CD8-positive, alpha-beta memory T cell (primary cell): Measurements from ENCODE around the gene MAPK8IP1. TPM values are rescaled to one million over a fixed set of nuclear protein-coding genes. Genes with fewer than 3 reads are reported as not detected.

Experiments used
- CTCF ChIA-PET: fragments of 350-600 bp; sonication (Branson Sonifier 250); formaldehyde crosslinking; loops from one replicate; lab custom pipeline; 2021; ENCODE audit warnings: antibody characterized with exemption; lab: Charles Lee
- POLR2A ChIA-PET: fragments of 350-600 bp; sonication (Branson Sonifier 250); formaldehyde crosslinking; loops from one replicate; lab custom pipeline; 2021; ENCODE audit warnings: antibody characterized with exemption; lab: Charles Lee
- DNase-seq, 5 donors: peaks; one replicate each; pipeline versions ENCODE4 v3.0.0 to v3.0.0-alpha.2; 2020 to 2022; ENCODE audit warnings: mixed read lengths in 1 of 5
- H3K27ac ChIP-seq: one replicate; pipeline ENCODE4 v1.7.0; 2013; ENCODE audit warnings: low read depth, mild to moderate bottlenecking, low read length, moderate library complexity
- H3K27me3 ChIP-seq: 2 replicates; pipeline ENCODE4 v1.7.0; 2013; ENCODE audit warnings: low read length, mild to moderate bottlenecking; ENCODE audit not compliant: insufficient read depth, poor library complexity, severe bottlenecking
- H3K36me3 ChIP-seq: 2 replicates; pipeline ENCODE4 v1.7.0; 2013; ENCODE audit warnings: mild to moderate bottlenecking, low read length, moderate library complexity; ENCODE audit not compliant: insufficient read depth
- H3K4me1 ChIP-seq: 2 replicates; pipeline ENCODE4 v1.7.0; 2013; ENCODE audit warnings: mild to moderate bottlenecking, low read length, moderate library complexity; ENCODE audit not compliant: insufficient read depth
- H3K4me3 ChIP-seq: 2 replicates; pipeline ENCODE4 v1.7.0; 2013; ENCODE audit warnings: mild to moderate bottlenecking, low read length
- H3K9me3 ChIP-seq: 2 replicates; pipeline ENCODE4 v1.7.0; 2013; ENCODE audit warnings: mild to moderate bottlenecking, low read length
- H3K27ac Mint-ChIP-seq, 8 donors: one replicate each; pipeline ENCODE4 v1.8.0; 2020 to 2021; ENCODE audit warnings: mixed read lengths in 8 of 8, mild to moderate bottlenecking in 6 of 8, inconsistent platforms in 3 of 8, moderate library complexity in 3 of 8
- H3K27me3 Mint-ChIP-seq, 2 donors: one replicate each; pipeline ENCODE4 v1.8.0; 2020 to 2021; ENCODE audit warnings: mixed read lengths in 2 of 2, mild to moderate bottlenecking in 1 of 2, moderate library complexity in 1 of 2
- H3K36me3 Mint-ChIP-seq, 3 donors: one replicate each; pipeline ENCODE4 v1.8.0; 2020 to 2021; ENCODE audit warnings: mixed read lengths in 3 of 3, inconsistent platforms in 1 of 3, mild to moderate bottlenecking in 1 of 3
- H3K4me1 Mint-ChIP-seq, 3 donors: one replicate each; pipeline ENCODE4 v1.8.0; 2020 to 2021; ENCODE audit warnings: mixed read lengths in 3 of 3, inconsistent platforms in 1 of 3, mild to moderate bottlenecking in 1 of 3
- H3K4me3 Mint-ChIP-seq, 7 donors: one replicate each; pipeline ENCODE4 v1.8.0; 2020 to 2021; ENCODE audit warnings: mixed read lengths in 7 of 7, mild to moderate bottlenecking in 6 of 7, moderate library complexity in 4 of 7, inconsistent platforms in 2 of 7
- H3K9me3 Mint-ChIP-seq, 5 donors: one replicate each; pipeline ENCODE4 v1.8.0; 2020 to 2022; ENCODE audit warnings: mixed read lengths in 5 of 5, mild to moderate bottlenecking in 3 of 5, moderate library complexity in 2 of 5, inconsistent platforms in 1 of 5
- polyA plus RNA-seq: library from polyadenylated mRNA; unstranded; fragments of 300-500 nt; fragmentation: Illumina TruSeq; gene quantifications from one replicate; pipeline ENCODE4 v1.2.3, GENCODE V29; 2021
- total RNA-seq, 2 experiments: library from RNA; stranded (reverse); gene quantifications; one replicate each; pipeline ENCODE4 v1.2.3, GENCODE V29; 2021

The MAPK8IP1 gene
- total and polyA plus RNA-seq, 3 experiments from 2014 or later = 0.23 to 1.1 (median 0.98) TPM

- H3K9me3 ChIP-seq = no peaks in the 10 kb centered on the region
- H3K36me3 ChIP-seq = no peaks in the 10 kb centered on the region
- no peak overlapping the region for H3K27ac ChIP-seq
- Mint-ChIP-seq H3K27me3 (peaks cover 5 to 7% of the 10 kb centered on the region in 2 donors), H3K4me1 (peaks cover 10 to 11% (median 10%) of the 10 kb centered on the region in 3 donors), H3K36me3 (peaks cover 0 to 6% (median 5%) of the 10 kb centered on the region in 3 donors), H3K9me3 (no peaks in the 10 kb centered on the region), H3K4me3 (peak overlapping the region; percentile 23 to 54 (median 34)), H3K27ac (no peak overlapping the region)
- DNase-seq = no peak
- peaks cover 6% of the 10 kb centered on the region for H3K4me1 ChIP-seq
- H3K4me3 ChIP-seq = no peak overlapping the region
- ChIA-PET POLR2A (no interaction called here), CTCF (interaction anchor here (1.0 kb wide), 1 partner anchor 17 kb away, joined by 3 read pairs; no protein-coding TSS in a partner anchor)
- no peaks in the 10 kb centered on the region for H3K27me3 ChIP-seq
Observed at GRCh38 chr11:45886816-45887520, 1.5 kb downstream of the MAPK8IP1 start.

GRCh38 chr11:45887587-45887986, 2.1 kb downstream of the MAPK8IP1 start:
- no peaks in the 10 kb centered on the region for H3K9me3 Mint-ChIP-seq
- H3K27ac Mint-ChIP-seq = no peak overlapping the region
- H3K27me3 ChIP-seq = no peaks in the 10 kb centered on the region
- no peak for DNase-seq
- peaks cover 10 to 11% (median 10%) of the 10 kb centered on the region in 3 donors for H3K4me1 Mint-ChIP-seq
- H3K27me3 Mint-ChIP-seq = peaks cover 7 to 10% of the 10 kb centered on the region in 2 donors
- no peaks in the 10 kb centered on the region for H3K36me3 ChIP-seq
- peaks cover 0 to 2% (median 0%) of the 10 kb centered on the region in 3 donors for H3K36me3 Mint-ChIP-seq
- no peak overlapping the region for H3K4me3 ChIP-seq
- ChIA-PET POLR2A (no interaction called here), CTCF (interaction anchor here (1.0 kb wide), 1 partner anchor 18 kb away, joined by 3 read pairs; no protein-coding TSS in a partner anchor)
- H3K4me3 Mint-ChIP-seq = peak overlapping the region in 4 of 7 donors; percentile 32 to 49 (median 36)
- no peak overlapping the region for H3K27ac ChIP-seq
- peaks cover 6% of the 10 kb centered on the region for H3K4me1 ChIP-seq
- no peaks in the 10 kb centered on the region for H3K9me3 ChIP-seq

- CTCF ChIA-PET = no interaction called here
- Histone ChIP-seq H3K27ac (no peak overlapping the region), H3K27me3 (no peaks in the 10 kb centered on the region), H3K9me3 (no peaks in the 10 kb centered on the region), H3K4me1 (peaks cover 6% of the 10 kb centered on the region), H3K36me3 (no peaks in the 10 kb centered on the region), H3K4me3 (no peak overlapping the region)
- no peak for DNase-seq
- Mint-ChIP-seq H3K27ac (no peak overlapping the region), H3K9me3 (no peaks in the 10 kb centered on the region), H3K4me1 (peaks cover 8% of the 10 kb centered on the region in 3 donors), H3K27me3 (peaks cover 16 to 19% of the 10 kb centered on the region in 2 donors), H3K4me3 (no peak overlapping the region), H3K36me3 (peaks cover 0 to 2% (median 0%) of the 10 kb centered on the region in 3 donors)
- POLR2A ChIA-PET = no interaction called here
Observed at GRCh38 chr11:45889555-45889954, 4.1 kb downstream of the MAPK8IP1 start.

- no peak overlapping the region for H3K4me3 ChIP-seq
- Mint-ChIP-seq H3K9me3 (no peaks in the 10 kb centered on the region), H3K4me3 (no peak overlapping the region), H3K27ac (no peak overlapping the region), H3K27me3 (peaks cover 14 to 23% of the 10 kb centered on the region in 2 donors), H3K4me1 (peaks cover 3 to 4% (median 4%) of the 10 kb centered on the region in 3 donors), H3K36me3 (peaks cover 0 to 4% (median 2%) of the 10 kb centered on the region in 3 donors)
- H3K4me1 ChIP-seq = peaks cover 3% of the 10 kb centered on the region
- H3K27me3 ChIP-seq = no peaks in the 10 kb centered on the region
- no peak overlapping the region for H3K27ac ChIP-seq
- ChIA-PET CTCF (no interaction called here), POLR2A (no interaction called here)
- H3K36me3 ChIP-seq = no peaks in the 10 kb centered on the region
- H3K9me3 ChIP-seq = no peaks in the 10 kb centered on the region
- DNase-seq = no peak
Observed at GRCh38 chr11:45889966-45890365, 4.5 kb downstream of the MAPK8IP1 start.

GRCh38 chr11:45890886-45891550, 5.6 kb downstream of the MAPK8IP1 start:
- POLR2A ChIA-PET = no interaction called here
- Mint-ChIP-seq H3K36me3 (peaks cover 0 to 5% (median 2%) of the 10 kb centered on the region in 3 donors), H3K9me3 (no peaks in the 10 kb centered on the region)

GRCh38 chr11:45892856-45893255, 7.4 kb downstream of the MAPK8IP1 start:
- CTCF ChIA-PET = no interaction called here
- H3K27ac Mint-ChIP-seq = no peak overlapping the region
- Histone ChIP-seq H3K4me1 (no peaks in the 10 kb centered on the region), H3K36me3 (no peaks in the 10 kb centered on the region), H3K27me3 (peaks cover 5% of the 10 kb centered on the region), H3K27ac (no peak overlapping the region), H3K4me3 (no peak overlapping the region), H3K9me3 (no peaks in the 10 kb centered on the region)
- H3K36me3 Mint-ChIP-seq = peaks cover 0 to 5% (median 2%) of the 10 kb centered on the region in 3 donors
- peaks cover 16 to 38% of the 10 kb centered on the region in 2 donors for H3K27me3 Mint-ChIP-seq
- H3K4me1 Mint-ChIP-seq = no peaks in the 10 kb centered on the region
- H3K4me3 Mint-ChIP-seq = no peak overlapping the region
- POLR2A ChIA-PET = no interaction called here
- H3K9me3 Mint-ChIP-seq = no peaks in the 10 kb centered on the region
- no peak for DNase-seq

More at GRCh38 chr11:45890886-45891550, 5.6 kb downstream of the MAPK8IP1 start:
- H3K4me3 ChIP-seq = no peak overlapping the region
- H3K27ac ChIP-seq = no peak overlapping the region
- H3K27me3 ChIP-seq = peaks cover 2% of the 10 kb centered on the region
- no peak overlapping the region for H3K4me3 Mint-ChIP-seq
- peaks cover 16 to 31% of the 10 kb centered on the region in 2 donors for H3K27me3 Mint-ChIP-seq
- H3K4me1 Mint-ChIP-seq = no peaks in the 10 kb centered on the region
- no peaks in the 10 kb centered on the region for H3K36me3 ChIP-seq
- CTCF ChIA-PET = no interaction called here
- H3K4me1 ChIP-seq = no peaks in the 10 kb centered on the region
- no peak for DNase-seq
- no peak overlapping the region for H3K27ac Mint-ChIP-seq
- H3K9me3 ChIP-seq = no peaks in the 10 kb centered on the region

- Histone ChIP-seq H3K9me3 (no peaks in the 10 kb centered on the region), H3K27me3 (peaks cover 21% of the 10 kb centered on the region), H3K4me1 (peaks cover 9% of the 10 kb centered on the region), H3K27ac (no peak overlapping the region), H3K4me3 (no peak overlapping the region), H3K36me3 (no peaks in the 10 kb centered on the region)
- peaks cover 0 to 9% (median 0%) of the 10 kb centered on the region in 3 donors for H3K4me1 Mint-ChIP-seq
- DNase-seq = no peak
- H3K36me3 Mint-ChIP-seq = peaks cover 0 to 5% (median 2%) of the 10 kb centered on the region in 3 donors
- H3K4me3 Mint-ChIP-seq = no peak overlapping the region
- H3K27me3 Mint-ChIP-seq = peaks cover 19 to 52% of the 10 kb centered on the region in 2 donors
- H3K9me3 Mint-ChIP-seq = no peaks in the 10 kb centered on the region
- POLR2A ChIA-PET = interaction anchor here (0.6 kb wide), 1 partner anchor 112 kb away, joined by 3 read pairs; no protein-coding TSS in a partner anchor
- CTCF ChIA-PET = interaction anchor here (1.2 to 1.5 kb wide), 2 partner anchors 10 to 22 kb away, joined by 3 to 4 read pairs; no protein-coding TSS in a partner anchor
- peak overlapping the region in 1 of 8 donors; percentile 8 for H3K27ac Mint-ChIP-seq
Observed at GRCh38 chr11:45894555-45895247, 9.2 kb downstream of the MAPK8IP1 start.
